HPDE6-E6E7 (cell line): ENCODE data around the gene MTA3.

ENCODE experiments used
- DNase-seq: peaks from one replicate; pipeline ENCODE4 v3.0.0; 2011; ENCODE audit warnings: missing footprints; ENCODE audit errors: extremely low spot score

Gene MTA3

GRCh38 chr2:42733852-42734251 lies 165.4 kb downstream of the MTA3 start:
- no peak for DNase-seq

DNA sequence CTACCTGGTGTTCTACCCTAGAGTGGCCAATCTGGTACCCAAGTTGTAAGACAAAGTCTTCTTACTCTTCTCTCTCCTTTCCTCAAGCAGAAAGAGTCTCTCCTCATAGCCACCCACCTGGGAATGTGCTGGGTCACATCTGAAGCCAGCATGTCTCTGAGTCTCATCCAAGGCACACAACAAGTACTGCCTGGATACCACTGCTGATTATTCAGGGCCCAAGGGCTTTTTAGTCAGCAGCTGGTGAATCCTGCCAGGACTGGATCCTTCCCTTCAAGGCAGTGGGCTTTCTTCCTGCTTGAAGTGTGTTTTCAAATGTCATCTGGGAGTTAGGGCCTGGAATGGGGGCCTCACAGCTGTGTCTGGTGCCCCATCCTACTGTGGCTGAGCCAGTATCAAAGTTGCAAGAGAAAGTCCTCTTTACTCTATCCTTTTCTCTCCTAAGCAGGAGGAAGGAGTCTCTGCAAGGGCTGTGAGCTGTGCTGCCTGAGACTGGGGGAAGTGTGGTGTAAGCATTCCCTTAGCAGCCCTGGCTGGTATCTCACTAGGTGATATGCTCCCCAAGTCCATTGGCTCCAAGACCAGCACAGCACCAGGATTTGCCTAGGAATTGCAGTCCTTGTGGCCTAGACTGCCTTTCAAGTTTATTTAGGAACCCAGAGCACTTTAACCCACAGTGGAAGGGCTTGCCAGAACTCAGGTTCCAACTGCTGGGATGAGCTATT lies 168.3 kb downstream of the MTA3 start:
- DNase-seq: no peak

DNA sequence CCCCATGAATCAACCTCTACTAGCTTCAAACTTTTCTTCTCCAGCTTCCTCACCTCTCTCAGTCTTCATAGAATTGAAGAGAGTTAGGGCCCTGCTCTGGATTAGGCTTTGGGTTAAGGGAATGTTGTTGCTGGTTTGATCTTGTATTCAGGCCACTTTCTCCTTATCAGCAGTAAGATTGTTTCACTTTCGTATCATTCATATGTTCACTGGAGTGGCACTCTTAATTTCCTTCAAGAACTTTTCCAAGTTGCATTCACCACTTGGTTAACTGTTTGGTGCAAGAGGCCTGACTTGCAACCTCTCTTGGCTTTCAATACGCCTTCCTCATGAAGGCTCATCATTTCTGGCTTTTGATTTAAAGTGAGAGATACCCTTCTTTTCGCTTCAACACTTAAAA lies 172.7 kb downstream of the MTA3 start:
- DNase-seq: no peak

DNA sequence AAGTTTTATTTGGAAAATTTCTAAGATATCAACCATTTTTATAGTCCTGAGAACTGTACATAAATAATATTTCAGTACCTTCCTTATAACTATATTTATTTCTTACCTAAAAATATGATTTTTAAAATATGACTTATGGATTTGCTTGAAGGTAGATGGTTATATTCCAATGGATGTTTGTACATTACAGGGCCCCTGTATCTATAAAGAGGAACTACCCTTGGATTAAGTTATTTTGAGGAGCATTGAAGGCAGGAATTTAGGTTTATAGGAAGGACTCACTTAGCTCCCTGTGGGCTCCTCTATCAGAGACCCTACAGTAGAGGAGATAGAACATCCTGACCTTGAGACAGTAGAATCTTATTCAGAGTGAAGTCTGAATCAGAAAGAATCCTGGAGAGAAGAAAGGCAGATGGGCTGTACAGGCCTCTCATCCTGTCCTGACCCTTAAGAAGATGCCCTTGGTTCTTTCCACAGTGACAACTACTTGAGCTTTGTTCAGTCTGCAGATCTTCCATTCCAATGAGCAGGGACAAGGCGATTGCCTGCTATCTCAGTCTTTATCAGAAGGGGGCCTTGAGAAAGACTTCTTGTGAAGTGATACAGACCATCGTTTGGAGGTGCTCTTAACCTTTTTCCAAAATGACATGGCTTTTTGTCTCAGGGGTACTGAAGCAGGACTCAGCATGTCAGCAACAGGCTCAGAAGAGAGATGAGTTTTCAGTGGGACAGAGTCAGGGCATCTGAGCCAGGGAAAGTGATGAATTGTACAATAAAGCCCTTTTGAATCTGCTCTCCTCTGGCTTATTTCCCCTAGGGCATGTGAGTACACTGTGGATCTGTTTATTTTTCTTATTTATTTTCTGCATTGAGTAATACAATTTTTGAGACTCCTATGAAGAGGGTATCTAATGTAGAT lies 174.6 kb downstream of the MTA3 start:
- no peak for DNase-seq

DNA sequence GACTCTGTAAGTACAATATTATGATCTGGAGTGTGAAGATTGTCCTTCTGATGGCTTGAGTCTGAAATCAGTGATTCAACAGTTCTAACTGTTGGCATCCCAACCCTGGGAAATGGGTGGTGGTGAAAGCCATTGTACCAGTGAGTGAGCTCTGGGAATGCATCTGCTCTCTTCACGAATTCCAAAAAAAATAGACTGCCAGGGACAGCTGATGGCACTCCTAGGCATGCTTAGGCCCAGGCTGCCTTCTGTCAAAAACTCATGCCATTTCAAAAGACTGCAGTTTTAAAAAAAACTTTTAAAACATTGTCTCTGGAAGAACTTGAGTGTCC lies 175.2 kb downstream of the MTA3 start:
- no peak for DNase-seq

GRCh38 chr2:42744545-42745082 lies 176.2 kb downstream of the MTA3 start:
- no peak for DNase-seq

DNA sequence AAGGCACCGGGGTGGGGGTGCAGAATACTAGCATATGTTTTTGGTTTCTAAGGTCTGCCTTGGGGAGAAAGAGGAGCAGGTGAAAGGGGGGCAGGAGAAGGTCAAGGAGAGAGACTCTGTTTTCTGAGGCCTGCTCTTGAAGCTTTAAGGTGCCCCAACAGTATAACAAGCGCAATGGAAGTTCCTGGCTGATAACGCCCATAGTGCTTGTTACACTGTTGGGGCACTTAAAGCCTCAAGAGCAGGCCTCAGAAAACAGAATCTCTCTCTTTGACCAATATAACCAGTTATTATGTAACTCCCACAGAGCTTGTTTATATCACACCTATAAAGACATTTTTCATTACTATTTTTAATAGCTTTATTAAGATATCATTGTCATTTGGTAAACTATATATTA lies 179.0 kb downstream of the MTA3 start:
- DNase-seq: no peak

DNA sequence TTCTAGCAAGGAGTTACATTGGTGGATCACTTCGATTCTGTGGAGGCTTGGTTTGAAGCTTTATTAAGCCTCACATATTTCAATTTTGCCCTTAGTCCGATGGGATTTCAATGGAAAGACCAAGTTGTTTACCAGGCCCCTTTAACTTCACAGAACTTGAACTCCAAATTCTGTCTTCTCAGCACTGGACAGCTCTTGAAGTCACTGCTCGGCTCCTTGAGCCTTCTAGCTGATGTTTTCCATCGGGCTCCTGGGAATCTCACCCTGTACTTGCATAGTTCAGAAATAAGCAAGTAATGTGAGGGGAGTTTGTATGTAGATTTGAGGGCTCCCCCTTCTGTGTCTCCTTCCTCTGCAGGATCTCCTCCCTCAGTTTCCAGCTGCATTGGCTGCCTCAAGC lies 180.4 kb downstream of the MTA3 start:
- no peak for DNase-seq

- DNase-seq: no peak
Observed at GRCh38 chr2:42752314-42752713, 183.9 kb downstream of the MTA3 start.

GRCh38 chr2:42752816-42753813 lies 184.7 kb downstream of the MTA3 start:
- DNase-seq: no peak

DNA sequence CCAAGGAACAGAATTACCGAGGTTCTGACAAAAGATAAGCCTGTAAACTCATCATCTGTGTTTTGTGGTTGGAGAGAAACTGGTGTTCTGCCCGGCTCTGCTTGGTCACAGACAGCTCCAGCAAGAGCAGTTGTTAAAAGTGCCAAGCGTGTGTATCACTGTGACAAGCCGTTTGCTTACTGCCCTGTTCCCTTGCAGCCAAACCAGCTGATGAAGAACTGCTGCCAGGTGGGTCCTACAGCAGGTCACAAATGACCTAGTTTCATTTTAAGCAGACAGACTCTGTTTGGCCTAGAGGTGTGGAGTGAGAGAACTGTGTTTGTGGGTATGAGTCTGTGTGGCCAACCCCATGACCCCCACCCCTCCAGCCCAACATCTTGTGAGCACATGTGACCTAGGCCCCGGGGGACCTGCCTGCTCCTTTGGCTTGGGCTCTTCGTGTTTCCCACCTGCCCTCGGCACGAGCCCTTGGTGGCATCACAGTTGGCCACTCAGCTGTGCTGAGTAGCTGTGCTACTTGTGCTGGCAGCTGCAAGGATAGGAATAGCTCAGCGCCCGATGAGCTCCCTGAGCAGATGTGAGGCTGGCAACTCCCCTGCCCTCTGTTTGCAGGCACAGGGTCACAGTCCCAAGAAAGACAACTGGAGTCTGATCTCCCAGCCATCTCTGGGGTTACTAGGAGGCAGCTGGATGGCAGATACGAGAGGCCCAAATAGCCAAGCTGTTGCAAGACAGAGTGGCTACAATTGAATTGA lies 185.8 kb downstream of the MTA3 start:
- no peak for DNase-seq

GRCh38 chr2:42754776-42755140 lies 186.3 kb downstream of the MTA3 start:
- DNase-seq: no peak

DNA sequence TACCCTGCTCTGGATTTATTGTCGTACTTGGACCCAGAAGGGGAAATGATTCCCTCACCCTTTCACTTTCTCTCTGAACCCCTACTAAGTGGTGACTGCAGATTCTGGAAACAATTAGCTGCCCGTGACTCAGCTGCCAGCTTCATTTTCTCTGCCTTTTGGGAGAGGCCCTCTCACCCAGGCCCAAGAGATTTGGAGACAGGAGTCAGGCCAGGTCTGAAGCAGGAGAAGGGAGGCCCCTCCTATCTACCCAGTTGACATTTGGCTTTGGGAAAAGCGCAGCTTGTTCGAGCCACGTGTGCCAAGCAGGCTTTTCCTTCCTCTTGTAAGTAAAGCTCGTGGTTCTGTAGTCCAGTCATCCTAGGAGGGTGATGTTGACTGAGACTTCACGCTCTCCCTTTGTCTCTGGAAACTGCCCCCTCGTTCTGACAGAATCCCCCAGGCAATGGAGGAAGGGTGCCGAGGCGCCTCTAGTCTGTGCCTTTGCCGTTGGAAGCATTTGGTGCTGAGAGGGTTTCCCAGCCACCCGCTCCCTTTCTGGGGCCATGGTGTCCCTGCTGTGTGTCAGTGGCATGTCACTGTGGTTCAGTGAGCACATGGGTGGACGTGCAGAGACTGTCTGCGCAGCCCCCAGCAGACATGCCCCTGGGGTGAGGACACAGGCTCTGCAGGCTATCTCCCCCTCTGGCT lies 186.9 kb downstream of the MTA3 start:
- no peak for DNase-seq

- DNase-seq: no peak
Observed at GRCh38 chr2:42756150-42756775, 187.8 kb downstream of the MTA3 start.

DNA sequence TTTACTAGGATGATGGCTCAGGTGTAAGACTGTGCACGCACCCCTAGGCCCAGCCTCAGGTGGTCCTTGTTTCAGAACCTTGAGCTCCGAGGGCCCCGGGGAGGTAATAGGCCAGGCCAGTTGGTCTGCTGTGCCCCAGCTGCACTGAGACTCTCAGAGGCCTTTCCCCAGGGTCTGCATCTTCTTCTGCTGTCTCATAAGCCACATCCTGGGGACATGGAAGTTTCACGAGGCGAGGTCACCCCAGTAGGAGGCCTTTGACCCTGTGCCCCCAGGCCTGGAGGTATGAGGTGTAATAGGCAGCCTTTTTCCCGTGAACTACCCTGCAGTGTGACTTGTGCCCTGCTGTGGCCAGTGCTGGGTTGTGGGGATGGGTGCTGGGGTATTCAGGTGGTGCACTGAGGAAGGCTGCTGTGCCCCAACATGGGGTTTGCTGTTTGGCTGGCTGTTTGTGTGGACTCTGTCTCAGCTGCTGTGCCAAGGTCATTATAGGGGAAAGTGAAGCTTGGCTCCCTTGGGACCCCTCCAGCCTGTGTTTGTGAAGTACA lies 188.6 kb downstream of the MTA3 start:
- DNase-seq: no peak

- no peak for DNase-seq
Observed at GRCh38 chr2:42757981-42758740, 189.7 kb downstream of the MTA3 start.

- DNase-seq: no peak
Observed at GRCh38 chr2:42758751-42759150, 190.3 kb downstream of the MTA3 start.

GRCh38 chr2:42761554-42761953 lies 193.1 kb downstream of the MTA3 start:
- DNase-seq: no peak

GRCh38 chr2:42762155-42762554 lies 193.7 kb downstream of the MTA3 start:
- no peak for DNase-seq
